Transverse colon (tissue), 4 donors: ENCODE data around the gene ATP5PO. TPM values are rescaled to one million over a fixed set of nuclear protein-coding genes. Genes with fewer than 3 reads are reported as not detected.

Experiments used
- DNase-seq: peaks from one replicate; pipeline ENCODE4 v3.0.0-alpha.2; 2019
- H3K27ac ChIP-seq, 4 donors: fragments of 200-600 bp; sonication (generic); 2 replicates each; pipeline ENCODE4 v1.5.1; 2016 to 2018; ENCODE audit warnings: inconsistent platforms in 4 of 4
- H3K27me3 ChIP-seq: fragments of 200-600 bp; sonication (generic); 2 replicates; pipeline ENCODE4 v1.5.1; 2017; ENCODE audit warnings: inconsistent platforms
- H3K36me3 ChIP-seq, 4 donors: fragments of 200-600 bp; sonication (generic); 2 replicates each; pipeline ENCODE4 v1.5.1; 2017 to 2019; ENCODE audit warnings: inconsistent platforms in 4 of 4
- H3K4me1 ChIP-seq, 4 donors: fragments of 200-600 bp; sonication (generic); 2 replicates each; pipeline ENCODE4 v1.5.1; 2017 to 2020; ENCODE audit warnings: inconsistent platforms in 4 of 4
- H3K4me3 ChIP-seq, 4 donors: fragments of 200-600 bp; sonication (generic); 1 replicate in 1 of 4; 2 replicates in 3 of 4; pipeline versions ENCODE4 v1.5.1 to v1.6.1; 2017 to 2019; ENCODE audit warnings: inconsistent platforms in 4 of 4
- H3K9me3 ChIP-seq, 2 donors: fragments of 200-600 bp; sonication (generic); 2 replicates each; pipeline ENCODE4 v1.5.1; 2017 to 2019; ENCODE audit warnings: inconsistent platforms in 2 of 2
- CTCF ChIP-seq, 5 experiments: fragments of 200-600 bp in 3 of 5; fragments of 450-650 bp in 2 of 5; sonication (generic) in 3 of 5; IDR thresholded peaks; 1 replicate in 2 of 5; 2 replicates in 3 of 5; pipeline ENCODE4 v1.5.1; 2016 to 2017; ENCODE audit warnings: antibody characterized with exemption in 5 of 5, inconsistent platforms in 3 of 5, mild to moderate bottlenecking in 2 of 5, moderate library complexity in 1 of 5
- EP300 ChIP-seq: sonication (generic); formaldehyde crosslinking; IDR thresholded peaks from one replicate; pipeline ENCODE4 v1.6.1; 2017; ENCODE audit warnings: antibody characterized with exemption, low read depth
- POLR2A ChIP-seq: fragments of 450-650 bp; IDR thresholded peaks from one replicate; pipeline ENCODE4 v1.6.1; 2016; ENCODE audit warnings: antibody characterized with exemption, mild to moderate bottlenecking, moderate library complexity
- POLR2AphosphoS5 ChIP-seq, 3 donors: sonication (generic); formaldehyde crosslinking; IDR thresholded peaks; one replicate each; pipeline ENCODE4 v1.6.1; 2016; ENCODE audit warnings: antibody characterized with exemption in 3 of 3
- WGBS, 2 donors: methylation state at CpG; one replicate each; pipeline ENCODE4 v1.1.5; 2018; ENCODE audit warnings: low coverage in 1 of 2; 5-methylcytosine and 5-hydroxymethylcytosine counted together
- in situ Hi-C, 4 donors: fragments of 200-750 bp; cut with MboI; loops; one replicate each; pipeline versions ENCODE4 v1.15.0 to v1.15.1; 2017; ENCODE audit warnings: low sequenced_read_pairs in 3 of 4, low pct_ligation_motif_present in 1 of 4, low pct_unique_long_range_greater_than_20kb in 1 of 4
- intact Hi-C: fragments of 100-400 bp; cut with DNase I; formaldehyde crosslinking; loops from one replicate; pipeline ENCODE4 v1.15.1; 2023; ENCODE audit warnings: low total_unique reads
- total RNA-seq, 4 donors: library from RNA; depleted of rRNA; stranded (reverse); fragments of >200 nt; gene quantifications; one replicate each; pipeline ENCODE4 v1.1.0, GENCODE V29; 2016

ATP5PO gene
- total RNA-seq, 4 donors from 2014 or later, result 65.1 to 375 (median 193) TPM

GRCh38 chr21:33937931-33938339, 22.3 kb upstream of the ATP5PO start:
- no peak for TF ChIP-seq POLR2A
- no peak for TF ChIP-seq CTCF (IDR thresholded peaks at IDR 0.05)
- TF ChIP-seq EP300, result no peak
- TF ChIP-seq POLR2AphosphoS5 (IDR thresholded peaks at IDR 0.05), result no peak
- Histone ChIP-seq H3K27ac (peak overlapping the region; percentile 4 to 73 (median 36)), H3K27me3 (no peaks in the 10 kb centered on the region), H3K36me3 (no peaks in the 10 kb centered on the region), H3K4me3 (no peak overlapping the region), H3K9me3 (no peaks in the 10 kb centered on the region), H3K4me1 (peaks cover 0 to 7% (median 2%) of the 10 kb centered on the region in 4 donors)
- DNase-seq, result no peak
- intact Hi-C loops (no loop called here), in situ Hi-C loops (loop anchor here in 1 of 4 donors (25.0 kb wide), 1 partner anchor 274 kb away; no protein-coding TSS in a partner anchor)
- WGBS, 2 donors, result 73 to 83% methylated on average over 12 to 14 of the region's 14 CpGs

- Histone ChIP-seq H3K36me3 (no peaks in the 10 kb centered on the region), H3K27me3 (no peaks in the 10 kb centered on the region), H3K4me1 (peaks cover 0 to 7% (median 6%) of the 10 kb centered on the region in 4 donors), H3K9me3 (no peaks in the 10 kb centered on the region), H3K4me3 (no peak overlapping the region), H3K27ac (peak overlapping the region; percentile 4 to 73 (median 40))
- intact Hi-C loops, result no loop called here
- no peak for DNase-seq
- in situ Hi-C loops, result loop anchor here in 1 of 4 donors (25.0 kb wide), 1 partner anchor 275 kb away; no protein-coding TSS in a partner anchor
- TF ChIP-seq POLR2A (no peak), EP300 (no peak), CTCF (IDR thresholded peaks at IDR 0.05) (no peak), POLR2AphosphoS5 (IDR thresholded peaks at IDR 0.05) (no peak)
- 92 to 100% methylated on average over 4 of the region's 4 CpGs for WGBS, 2 donors
Measured at GRCh38 chr21:33937146-33937545, 21.5 kb upstream of the ATP5PO start.

- intact Hi-C loops, result no loop called here
- Histone ChIP-seq H3K27ac (peak overlapping the region in 3 of 4 donors; percentile 7 to 73 (median 26)), H3K36me3 (no peaks in the 10 kb centered on the region), H3K27me3 (no peaks in the 10 kb centered on the region), H3K4me1 (peaks cover 0 to 9% (median 6%) of the 10 kb centered on the region in 4 donors), H3K4me3 (no peak overlapping the region), H3K9me3 (no peaks in the 10 kb centered on the region)
- TF ChIP-seq POLR2AphosphoS5 (IDR thresholded peaks at IDR 0.05) (no peak), POLR2A (no peak), CTCF (IDR thresholded peaks at IDR 0.05) (no peak), EP300 (no peak)
- in situ Hi-C loops, result loop anchor here in 1 of 4 donors (25.0 kb wide), 1 partner anchor 276 kb away; no protein-coding TSS in a partner anchor
- no peak for DNase-seq
- 71% methylated on average over 4 of the region's 4 CpGs; no CpG with 5 or more reads in 1 of the 2 donors for WGBS, 2 donors
Measured at GRCh38 chr21:33936301-33937038, 20.9 kb upstream of the ATP5PO start.

GRCh38 chr21:33932731-33933130, 17.1 kb upstream of the ATP5PO start:
- no peaks in the 10 kb centered on the region for H3K9me3 ChIP-seq
- no peaks in the 10 kb centered on the region for H3K27me3 ChIP-seq
- in situ Hi-C loops, result loop anchor here in 1 of 4 donors (25.0 kb wide), 1 partner anchor 280 kb away; no protein-coding TSS in a partner anchor
- DNase-seq, result no peak
- TF ChIP-seq POLR2A (no peak), CTCF (IDR thresholded peaks at IDR 0.05) (no peak), POLR2AphosphoS5 (IDR thresholded peaks at IDR 0.05) (no peak), EP300 (no peak)
- peaks cover 0 to 8% (median 1%) of the 10 kb centered on the region in 4 donors for H3K4me1 ChIP-seq
- no peaks in the 10 kb centered on the region for H3K36me3 ChIP-seq
- peak overlapping the region; percentile 59 to 76 (median 68) for H3K27ac ChIP-seq
- intact Hi-C loops, result no loop called here
- peak overlapping the region in 2 of 4 donors; percentile 28 to 50 for H3K4me3 ChIP-seq
- 96% methylated on average over 4 to 5 of the region's 5 CpGs for WGBS, 2 donors
